ENCODE results near the gene ADGRF4.

ADGRF4 gene

GRCh38 chr6:47698342-47698787, at the start of gene ADGRF4:
Gene ADGRF4, plus strand, starts transcription at chr6:47698580. Its CDS starts 8,666 bp downstream, at chr6:47707246.
- H3K9me3 Mint-ChIP-seq = no peaks in the 10 kb centered on the region
- H3K27me3 Mint-ChIP-seq = peaks cover 3% of the 10 kb centered on the region

GRCh38 chr6:47650553-47651432, 47.6 kb upstream of the ADGRF4 start:
- H3K9me3 Mint-ChIP-seq = no peaks in the 10 kb centered on the region
- H3K4me3 Mint-ChIP-seq = no peak overlapping the region
- H3K27me3 Mint-ChIP-seq = no peaks in the 10 kb centered on the region
- H3K27ac Mint-ChIP-seq = no peak overlapping the region
- H3K36me3 Mint-ChIP-seq (ENCODE audit: low read depth) = no peaks in the 10 kb centered on the region
- H3K4me1 Mint-ChIP-seq (ENCODE audit: low read depth) = no peaks in the 10 kb centered on the region

More at GRCh38 chr6:47698342-47698787, at the start of gene ADGRF4:
- Mint-ChIP-seq H3K4me1 (ENCODE audit: low read depth) (no peaks in the 10 kb centered on the region), H3K4me3 (no peak within 1 kb of the TSS), H3K27ac (no peak within 1 kb of the TSS), H3K36me3 (ENCODE audit: low read depth) (no peaks in the 10 kb centered on the region)

GRCh38 chr6:47651505-47651944, 46.9 kb upstream of the ADGRF4 start:
- Mint-ChIP-seq H3K36me3 (ENCODE audit: low read depth) (no peaks in the 10 kb centered on the region), H3K27ac (no peak overlapping the region), H3K9me3 (no peaks in the 10 kb centered on the region), H3K4me3 (no peak overlapping the region), H3K27me3 (no peaks in the 10 kb centered on the region), H3K4me1 (ENCODE audit: low read depth) (no peaks in the 10 kb centered on the region)

- Mint-ChIP-seq H3K4me1 (ENCODE audit: low read depth) (no peaks in the 10 kb centered on the region), H3K9me3 (no peaks in the 10 kb centered on the region), H3K27ac (no peak overlapping the region), H3K36me3 (ENCODE audit: low read depth) (no peaks in the 10 kb centered on the region), H3K4me3 (no peak overlapping the region), H3K27me3 (no peaks in the 10 kb centered on the region)
Observed at GRCh38 chr6:47653706-47654105, 44.7 kb upstream of the ADGRF4 start.

GRCh38 chr6:47654255-47654654, 44.1 kb upstream of the ADGRF4 start:
- no peak overlapping the region for H3K4me3 Mint-ChIP-seq

GRCh38 chr6:47655719-47656595, 42.4 kb upstream of the ADGRF4 start:
- no peak overlapping the region for H3K27ac Mint-ChIP-seq
- H3K4me3 Mint-ChIP-seq = no peak overlapping the region
- no peaks in the 10 kb centered on the region for H3K9me3 Mint-ChIP-seq
- H3K27me3 Mint-ChIP-seq = no peaks in the 10 kb centered on the region
- H3K36me3 Mint-ChIP-seq (ENCODE audit: low read depth) = no peaks in the 10 kb centered on the region
- no peaks in the 10 kb centered on the region for H3K4me1 Mint-ChIP-seq (ENCODE audit: low read depth)

More at GRCh38 chr6:47654255-47654654, 44.1 kb upstream of the ADGRF4 start:
- H3K27ac Mint-ChIP-seq = no peak overlapping the region
- H3K36me3 Mint-ChIP-seq (ENCODE audit: low read depth) = no peaks in the 10 kb centered on the region
- no peaks in the 10 kb centered on the region for H3K27me3 Mint-ChIP-seq
- no peaks in the 10 kb centered on the region for H3K4me1 Mint-ChIP-seq (ENCODE audit: low read depth)
- H3K9me3 Mint-ChIP-seq = no peaks in the 10 kb centered on the region

- no peaks in the 10 kb centered on the region for H3K9me3 Mint-ChIP-seq
- H3K4me1 Mint-ChIP-seq (ENCODE audit: low read depth) = no peaks in the 10 kb centered on the region
- H3K27me3 Mint-ChIP-seq = peaks cover 11% of the 10 kb centered on the region
- H3K4me3 Mint-ChIP-seq = no peak overlapping the region
- no peak overlapping the region for H3K27ac Mint-ChIP-seq
- H3K36me3 Mint-ChIP-seq (ENCODE audit: low read depth) = no peaks in the 10 kb centered on the region
Observed at GRCh38 chr6:47661960-47662359, 36.4 kb upstream of the ADGRF4 start.

GRCh38 chr6:47663462-47664216, 34.7 kb upstream of the ADGRF4 start:
- Mint-ChIP-seq H3K36me3 (ENCODE audit: low read depth) (no peaks in the 10 kb centered on the region), H3K4me1 (ENCODE audit: low read depth) (no peaks in the 10 kb centered on the region), H3K27ac (no peak overlapping the region), H3K4me3 (no peak overlapping the region), H3K9me3 (no peaks in the 10 kb centered on the region), H3K27me3 (peaks cover 14% of the 10 kb centered on the region)

- no peaks in the 10 kb centered on the region for H3K36me3 Mint-ChIP-seq (ENCODE audit: low read depth)
- H3K4me3 Mint-ChIP-seq = no peak overlapping the region
- no peaks in the 10 kb centered on the region for H3K9me3 Mint-ChIP-seq
- H3K4me1 Mint-ChIP-seq (ENCODE audit: low read depth) = no peaks in the 10 kb centered on the region
- H3K27ac Mint-ChIP-seq = no peak overlapping the region
- peaks cover 25% of the 10 kb centered on the region for H3K27me3 Mint-ChIP-seq
Observed at GRCh38 chr6:47665112-47665511, 33.3 kb upstream of the ADGRF4 start.

GRCh38 chr6:47669684-47670513, 28.5 kb upstream of the ADGRF4 start:
- no peaks in the 10 kb centered on the region for H3K4me1 Mint-ChIP-seq (ENCODE audit: low read depth)
- peaks cover 25% of the 10 kb centered on the region for H3K27me3 Mint-ChIP-seq
- no peaks in the 10 kb centered on the region for H3K36me3 Mint-ChIP-seq (ENCODE audit: low read depth)
- H3K27ac Mint-ChIP-seq = no peak overlapping the region
- no peak overlapping the region for H3K4me3 Mint-ChIP-seq
- no peaks in the 10 kb centered on the region for H3K9me3 Mint-ChIP-seq

- Mint-ChIP-seq H3K4me3 (no peak overlapping the region), H3K27ac (no peak overlapping the region), H3K4me1 (ENCODE audit: low read depth) (no peaks in the 10 kb centered on the region), H3K27me3 (peaks cover 25% of the 10 kb centered on the region), H3K36me3 (ENCODE audit: low read depth) (no peaks in the 10 kb centered on the region), H3K9me3 (no peaks in the 10 kb centered on the region)
Observed at GRCh38 chr6:47670851-47671250, 27.5 kb upstream of the ADGRF4 start.

- no peak overlapping the region for H3K27ac Mint-ChIP-seq
- H3K4me1 Mint-ChIP-seq (ENCODE audit: low read depth) = no peaks in the 10 kb centered on the region
- H3K36me3 Mint-ChIP-seq (ENCODE audit: low read depth) = no peaks in the 10 kb centered on the region
- no peak overlapping the region for H3K4me3 Mint-ChIP-seq
- H3K27me3 Mint-ChIP-seq = peaks cover 22% of the 10 kb centered on the region
- no peaks in the 10 kb centered on the region for H3K9me3 Mint-ChIP-seq
Observed at GRCh38 chr6:47671777-47672176, 26.6 kb upstream of the ADGRF4 start.

GRCh38 chr6:47672816-47673215, 25.6 kb upstream of the ADGRF4 start:
- H3K36me3 Mint-ChIP-seq (ENCODE audit: low read depth) = no peaks in the 10 kb centered on the region
- no peaks in the 10 kb centered on the region for H3K4me1 Mint-ChIP-seq (ENCODE audit: low read depth)
- H3K27me3 Mint-ChIP-seq = peaks cover 26% of the 10 kb centered on the region
- H3K9me3 Mint-ChIP-seq = no peaks in the 10 kb centered on the region
- no peak overlapping the region for H3K4me3 Mint-ChIP-seq
- H3K27ac Mint-ChIP-seq = no peak overlapping the region

GRCh38 chr6:47674673-47675072, 23.7 kb upstream of the ADGRF4 start:
- Mint-ChIP-seq H3K36me3 (ENCODE audit: low read depth) (no peaks in the 10 kb centered on the region), H3K4me1 (ENCODE audit: low read depth) (no peaks in the 10 kb centered on the region), H3K27ac (no peak overlapping the region), H3K27me3 (peaks cover 20% of the 10 kb centered on the region), H3K4me3 (no peak overlapping the region), H3K9me3 (no peaks in the 10 kb centered on the region)
